HG03139 (cell line): ENCODE results near the gene ARMC9.
"Not testable (repeated sequence)": the region's sequence is repeated elsewhere in the genome, so short reads cannot be mapped to it uniquely, and the experiment has no call there.

Source experiments
- ATAC-seq: cut with Tn5 transposase; IDR thresholded peaks from one replicate; pipeline ENCODE4 v1.9.1; 2021; ENCODE audit not compliant: unreplicated experiment

Gene ARMC9

DNA sequence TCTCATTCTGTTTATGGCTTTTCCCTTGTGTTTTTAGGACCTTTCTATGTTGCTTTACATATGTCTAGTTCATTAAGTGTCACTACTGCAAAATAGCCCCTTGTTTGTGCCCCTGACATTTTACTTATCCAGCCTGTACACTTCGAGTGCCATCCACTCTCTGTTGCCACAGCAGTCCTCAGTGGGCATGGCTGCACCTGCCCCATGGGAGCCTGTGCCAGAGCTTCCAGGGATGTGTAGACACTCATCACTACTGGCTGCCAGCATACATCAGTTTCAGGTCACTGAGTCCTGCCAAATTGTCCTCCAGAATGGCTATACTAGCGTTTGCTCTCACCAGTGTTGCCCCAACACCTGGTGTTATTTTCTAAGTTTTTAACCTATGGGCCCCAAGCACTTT, 80.4 kb downstream of the ARMC9 start:
- no peak for ATAC-seq

GRCh38 chr2:231280846-231281245, 82.4 kb downstream of the ARMC9 start:
- ATAC-seq: no peak

DNA sequence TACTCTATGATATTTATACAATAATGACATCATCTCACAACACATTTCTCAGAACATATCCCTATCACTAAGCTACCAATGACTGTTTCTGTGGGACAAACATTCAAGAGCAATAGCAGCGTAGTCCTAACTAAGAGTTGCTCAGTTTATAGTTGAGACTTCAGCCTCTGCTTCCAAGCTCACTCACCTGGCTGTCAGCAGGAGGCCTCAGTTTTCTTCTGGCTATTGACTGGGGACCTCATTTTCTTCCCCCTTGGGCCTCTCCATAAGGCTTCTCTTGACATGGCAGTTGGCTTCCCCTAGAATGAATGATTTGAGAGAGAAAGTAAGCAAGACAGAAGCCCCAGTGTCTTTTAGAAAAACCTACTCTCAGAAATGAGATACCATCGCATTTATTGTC, 85.9 kb downstream of the ARMC9 start:
- no peak for ATAC-seq

DNA sequence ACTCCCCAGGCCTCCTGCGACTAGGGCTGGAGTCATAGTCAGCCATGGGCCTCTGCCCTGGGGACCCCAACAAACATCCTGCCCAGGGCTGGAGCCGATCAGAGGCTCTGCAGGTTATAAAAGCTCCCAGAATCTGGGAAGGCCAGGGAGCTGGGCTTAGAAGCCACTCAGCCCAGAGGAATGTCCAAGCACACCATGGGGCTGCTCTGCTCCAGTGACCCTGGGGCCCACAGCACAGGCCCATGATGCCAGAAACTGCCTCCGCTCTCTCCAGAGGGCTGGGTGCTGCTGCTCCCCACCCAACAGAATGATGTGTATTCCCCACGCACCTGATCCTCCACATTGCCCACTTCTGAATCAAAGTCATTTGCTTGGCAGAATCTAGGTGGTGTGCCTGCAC, 88.5 kb downstream of the ARMC9 start:
- ATAC-seq: no peak

GRCh38 chr2:231287696-231288095, 89.3 kb downstream of the ARMC9 start:
- ATAC-seq: no peak

- no peak for ATAC-seq
These were observed 90.2 kb downstream of the ARMC9 start for GRCh38 chr2:231288590-231288989.

GRCh38 chr2:231290321-231291015, 92.0 kb downstream of the ARMC9 start:
- ATAC-seq: no peak

DNA sequence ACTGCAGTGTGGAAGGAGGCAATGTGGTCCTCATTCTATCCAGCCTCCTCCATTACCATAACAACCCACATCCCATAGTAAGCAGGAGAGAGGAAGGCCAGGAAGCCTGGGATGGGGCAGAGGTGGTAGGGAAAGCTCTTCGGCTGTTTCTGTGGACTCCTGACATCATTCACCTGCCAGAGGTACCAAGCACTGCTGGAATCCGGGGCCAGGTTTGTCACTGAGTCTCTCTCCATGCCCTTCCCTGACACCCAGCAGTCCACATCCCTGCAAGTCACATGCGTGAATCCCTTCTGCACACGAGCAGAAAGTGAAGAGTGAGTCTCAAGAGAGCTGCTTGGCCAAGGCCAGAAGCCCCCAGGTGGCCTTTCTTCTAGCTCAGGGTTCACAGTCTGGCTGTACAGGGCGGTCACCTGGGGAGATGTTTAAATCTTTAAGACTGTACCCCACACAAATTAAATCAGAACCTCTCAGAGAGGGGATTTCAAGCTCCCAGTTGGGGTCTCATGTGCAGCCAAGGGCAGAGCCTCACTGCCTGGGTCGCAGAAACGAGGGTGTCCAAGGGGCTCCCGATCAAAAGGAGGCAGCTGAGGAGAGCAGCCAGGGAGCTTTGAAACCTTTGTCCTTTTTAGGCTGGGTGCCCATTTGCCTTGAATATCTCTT, 94.2 kb downstream of the ARMC9 start:
- ATAC-seq: no peak

GRCh38 chr2:231293163-231293562, 94.7 kb downstream of the ARMC9 start:
- no peak for ATAC-seq

GRCh38 chr2:231294116-231294515, 95.7 kb downstream of the ARMC9 start:
- ATAC-seq: no peak

GRCh38 chr2:231294571-231295362, 96.3 kb downstream of the ARMC9 start:
- ATAC-seq: no peak

DNA sequence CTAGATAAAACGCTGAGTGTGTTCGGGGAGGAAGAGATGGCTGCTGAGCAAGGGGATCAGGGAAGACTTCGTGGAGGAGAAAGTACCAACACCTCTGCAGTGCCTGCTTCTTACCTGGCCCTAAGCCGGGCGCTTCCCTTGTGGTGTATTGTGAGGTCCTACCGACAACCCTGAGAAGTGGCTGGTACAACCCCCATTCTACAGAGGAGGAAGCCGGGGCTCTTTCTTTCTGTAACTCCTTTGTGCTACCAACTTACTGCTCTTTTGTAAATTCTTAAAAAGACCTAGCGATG, 96.9 kb downstream of the ARMC9 start:
- no peak for ATAC-seq

GRCh38 chr2:231296401-231296974, 98.1 kb downstream of the ARMC9 start:
- ATAC-seq: no peak

DNA sequence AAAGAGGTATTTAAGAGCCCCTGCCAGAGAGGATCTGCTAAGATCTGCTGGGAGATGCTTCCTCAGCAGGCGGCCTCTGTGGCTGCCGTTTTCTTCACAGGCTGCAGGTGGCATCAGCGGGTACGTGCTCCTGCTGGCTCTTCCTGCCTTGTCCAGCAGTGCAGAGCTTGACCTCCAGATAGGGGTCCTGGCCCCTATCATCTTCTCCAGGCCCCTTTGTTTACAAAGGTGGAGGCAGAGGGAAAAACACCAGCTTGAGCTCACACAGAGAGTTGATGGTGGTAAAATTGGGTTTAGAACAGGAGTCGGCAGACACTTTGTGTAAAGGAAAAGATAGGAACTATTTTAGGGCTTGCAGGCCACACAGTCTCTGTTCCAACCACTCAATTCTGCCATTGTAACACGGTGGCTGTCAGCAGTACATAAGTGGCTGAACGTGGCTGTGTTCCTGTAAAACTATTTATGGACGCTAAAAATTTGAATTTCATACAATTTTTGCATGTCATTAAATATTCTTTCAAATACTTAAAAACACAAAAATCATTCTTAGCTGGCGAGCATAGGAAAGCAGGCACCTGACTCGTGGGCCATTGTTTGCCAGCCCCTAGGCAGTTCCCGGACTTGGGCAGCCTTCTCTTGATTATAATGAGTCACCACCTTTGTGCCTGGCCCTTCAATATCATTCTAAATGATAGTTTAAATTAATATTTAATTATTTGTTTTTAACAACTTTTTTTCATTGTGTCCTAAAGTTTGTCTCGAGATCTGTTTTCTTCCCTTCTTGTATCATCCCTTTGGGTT, 98.9 kb downstream of the ARMC9 start:
- peak; percentile 63 for ATAC-seq

DNA sequence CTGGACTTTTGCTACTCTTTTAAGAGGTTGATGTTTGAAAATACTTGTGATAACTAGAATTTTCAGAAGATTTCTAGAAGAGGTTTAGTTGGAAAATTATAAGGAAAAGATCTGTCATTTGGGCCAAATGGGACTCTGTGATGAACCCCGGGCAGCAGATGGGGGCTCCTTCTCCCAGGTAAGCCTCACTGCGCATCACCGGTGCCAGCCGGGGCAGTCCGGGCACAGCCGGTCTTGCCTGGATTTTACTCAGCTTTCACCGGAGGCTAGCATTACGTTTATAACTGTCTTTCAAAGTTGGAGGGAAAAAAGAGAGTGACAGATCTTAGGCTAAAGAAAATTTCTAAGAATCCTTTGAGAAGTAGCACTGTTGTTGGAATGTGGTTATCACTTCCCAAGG, 99.7 kb downstream of the ARMC9 start:
- ATAC-seq: no peak

DNA sequence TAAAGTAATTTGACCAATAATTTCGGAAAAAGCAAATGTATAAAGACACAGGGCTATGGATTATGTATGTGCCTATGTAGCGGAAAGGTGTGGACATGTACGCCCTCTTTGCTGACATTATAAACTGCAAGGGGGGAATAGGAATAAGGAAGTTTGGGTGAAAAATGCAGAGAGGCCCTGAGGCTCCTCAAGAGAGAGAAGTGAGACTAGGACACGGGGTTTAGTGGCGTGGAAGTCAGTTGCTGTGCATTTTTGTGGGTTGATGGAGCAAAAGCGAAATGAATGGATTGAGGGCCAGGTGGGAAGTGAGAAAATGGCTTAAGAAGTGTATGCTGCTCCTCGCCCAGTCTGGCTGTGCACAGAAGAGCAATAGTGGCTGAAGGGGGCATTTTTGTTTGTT, 100.8 kb downstream of the ARMC9 start:
- no peak for ATAC-seq

DNA sequence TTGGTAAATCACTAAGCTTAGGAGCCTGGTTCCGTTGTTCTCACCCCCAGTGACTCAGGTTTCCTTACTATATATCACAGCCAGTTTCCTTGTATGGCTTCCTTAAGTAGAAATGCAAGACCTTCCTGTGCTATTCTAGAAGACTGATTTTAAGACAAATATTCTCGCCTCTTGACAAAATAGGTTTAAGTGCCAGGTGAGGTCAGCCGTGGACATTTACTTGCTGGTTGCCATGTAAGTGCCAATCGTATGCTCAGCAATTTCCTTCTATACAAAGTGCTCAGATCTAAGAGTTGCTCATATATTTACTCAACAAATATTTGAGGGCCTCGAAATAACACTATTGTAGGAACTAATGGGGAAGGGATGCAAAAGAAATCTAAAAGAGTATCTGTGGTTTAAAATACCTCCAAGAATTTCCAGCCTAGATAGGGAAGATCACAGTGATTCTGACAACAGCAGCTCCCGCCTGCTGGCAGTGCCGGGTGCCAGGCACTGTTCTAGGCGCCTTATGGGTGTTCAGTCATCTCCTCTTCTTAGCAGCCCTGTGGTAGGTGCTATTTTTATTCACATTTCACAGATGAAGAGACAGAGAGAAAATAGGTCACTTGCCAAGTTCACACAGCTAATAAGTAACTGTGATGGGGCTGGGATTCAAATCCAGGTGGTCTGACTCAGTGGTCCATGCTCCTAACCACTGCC, 101.7 kb downstream of the ARMC9 start:
- ATAC-seq: peak; percentile 41

- ATAC-seq: peak; percentile 41
These were observed 102.3 kb downstream of the ARMC9 start for GRCh38 chr2:231300722-231301076.

GRCh38 chr2:231304259-231304658, 105.8 kb downstream of the ARMC9 start:
- not testable (repeated sequence) for ATAC-seq

GRCh38 chr2:231305221-231305620, 106.8 kb downstream of the ARMC9 start:
- no peak for ATAC-seq
